ENCODE data around the gene AGBL5. TPM values are rescaled to one million over a fixed set of nuclear protein-coding genes. Genes with fewer than 3 reads are reported as not detected.

AGBL5 gene
- total and polyA plus RNA-seq, 2 of the 13 experiments (the other 11 are each of a cell fraction or from before 2014, with no cell fraction given) = 55.9 to 73.3 TPM

DNA sequence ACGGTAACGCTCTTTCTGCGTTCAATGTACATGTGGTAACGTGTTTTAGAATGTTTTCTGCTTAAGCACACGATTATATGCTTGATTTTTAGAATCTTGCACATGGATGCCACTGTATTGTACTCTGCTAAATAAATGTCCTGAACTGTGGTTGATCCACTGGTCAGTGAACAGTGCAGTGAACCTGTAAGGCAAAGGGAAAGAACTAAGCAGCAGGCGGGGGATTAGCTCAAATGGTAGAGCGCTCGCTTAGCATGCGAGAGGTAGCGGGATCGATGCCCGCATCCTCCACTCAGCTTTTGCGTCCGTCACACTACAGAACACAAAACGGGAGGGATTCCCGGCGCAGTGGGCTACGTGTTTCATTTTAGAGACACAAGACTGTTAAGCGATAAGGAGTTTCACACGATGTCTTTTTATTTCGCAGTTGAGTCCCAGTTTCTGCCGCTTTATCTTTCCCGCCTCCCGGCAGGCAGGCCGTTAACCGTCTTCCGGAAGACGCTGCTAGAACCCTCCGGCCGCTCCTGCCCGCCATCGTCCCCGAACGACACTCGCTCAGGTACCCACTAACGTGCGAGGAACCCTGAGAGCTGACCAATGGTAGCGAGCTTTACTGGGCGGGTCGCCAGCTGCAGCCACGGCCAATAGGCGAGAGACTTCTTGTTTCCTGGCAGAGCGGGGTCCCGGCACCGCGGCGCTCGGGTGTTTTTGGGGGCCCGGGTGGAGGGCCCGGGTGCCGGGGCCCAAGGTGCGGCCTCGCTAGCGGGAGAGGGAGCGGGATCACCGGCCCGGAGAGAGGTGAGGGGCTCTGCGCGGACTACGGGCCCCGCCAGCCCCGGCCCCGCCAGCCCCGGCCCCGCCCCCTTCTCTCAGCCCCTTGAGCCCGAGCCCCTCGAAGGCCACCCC lies at the start of gene AGBL5 (continued):
- TF ChIP-seq, protein P1, sequence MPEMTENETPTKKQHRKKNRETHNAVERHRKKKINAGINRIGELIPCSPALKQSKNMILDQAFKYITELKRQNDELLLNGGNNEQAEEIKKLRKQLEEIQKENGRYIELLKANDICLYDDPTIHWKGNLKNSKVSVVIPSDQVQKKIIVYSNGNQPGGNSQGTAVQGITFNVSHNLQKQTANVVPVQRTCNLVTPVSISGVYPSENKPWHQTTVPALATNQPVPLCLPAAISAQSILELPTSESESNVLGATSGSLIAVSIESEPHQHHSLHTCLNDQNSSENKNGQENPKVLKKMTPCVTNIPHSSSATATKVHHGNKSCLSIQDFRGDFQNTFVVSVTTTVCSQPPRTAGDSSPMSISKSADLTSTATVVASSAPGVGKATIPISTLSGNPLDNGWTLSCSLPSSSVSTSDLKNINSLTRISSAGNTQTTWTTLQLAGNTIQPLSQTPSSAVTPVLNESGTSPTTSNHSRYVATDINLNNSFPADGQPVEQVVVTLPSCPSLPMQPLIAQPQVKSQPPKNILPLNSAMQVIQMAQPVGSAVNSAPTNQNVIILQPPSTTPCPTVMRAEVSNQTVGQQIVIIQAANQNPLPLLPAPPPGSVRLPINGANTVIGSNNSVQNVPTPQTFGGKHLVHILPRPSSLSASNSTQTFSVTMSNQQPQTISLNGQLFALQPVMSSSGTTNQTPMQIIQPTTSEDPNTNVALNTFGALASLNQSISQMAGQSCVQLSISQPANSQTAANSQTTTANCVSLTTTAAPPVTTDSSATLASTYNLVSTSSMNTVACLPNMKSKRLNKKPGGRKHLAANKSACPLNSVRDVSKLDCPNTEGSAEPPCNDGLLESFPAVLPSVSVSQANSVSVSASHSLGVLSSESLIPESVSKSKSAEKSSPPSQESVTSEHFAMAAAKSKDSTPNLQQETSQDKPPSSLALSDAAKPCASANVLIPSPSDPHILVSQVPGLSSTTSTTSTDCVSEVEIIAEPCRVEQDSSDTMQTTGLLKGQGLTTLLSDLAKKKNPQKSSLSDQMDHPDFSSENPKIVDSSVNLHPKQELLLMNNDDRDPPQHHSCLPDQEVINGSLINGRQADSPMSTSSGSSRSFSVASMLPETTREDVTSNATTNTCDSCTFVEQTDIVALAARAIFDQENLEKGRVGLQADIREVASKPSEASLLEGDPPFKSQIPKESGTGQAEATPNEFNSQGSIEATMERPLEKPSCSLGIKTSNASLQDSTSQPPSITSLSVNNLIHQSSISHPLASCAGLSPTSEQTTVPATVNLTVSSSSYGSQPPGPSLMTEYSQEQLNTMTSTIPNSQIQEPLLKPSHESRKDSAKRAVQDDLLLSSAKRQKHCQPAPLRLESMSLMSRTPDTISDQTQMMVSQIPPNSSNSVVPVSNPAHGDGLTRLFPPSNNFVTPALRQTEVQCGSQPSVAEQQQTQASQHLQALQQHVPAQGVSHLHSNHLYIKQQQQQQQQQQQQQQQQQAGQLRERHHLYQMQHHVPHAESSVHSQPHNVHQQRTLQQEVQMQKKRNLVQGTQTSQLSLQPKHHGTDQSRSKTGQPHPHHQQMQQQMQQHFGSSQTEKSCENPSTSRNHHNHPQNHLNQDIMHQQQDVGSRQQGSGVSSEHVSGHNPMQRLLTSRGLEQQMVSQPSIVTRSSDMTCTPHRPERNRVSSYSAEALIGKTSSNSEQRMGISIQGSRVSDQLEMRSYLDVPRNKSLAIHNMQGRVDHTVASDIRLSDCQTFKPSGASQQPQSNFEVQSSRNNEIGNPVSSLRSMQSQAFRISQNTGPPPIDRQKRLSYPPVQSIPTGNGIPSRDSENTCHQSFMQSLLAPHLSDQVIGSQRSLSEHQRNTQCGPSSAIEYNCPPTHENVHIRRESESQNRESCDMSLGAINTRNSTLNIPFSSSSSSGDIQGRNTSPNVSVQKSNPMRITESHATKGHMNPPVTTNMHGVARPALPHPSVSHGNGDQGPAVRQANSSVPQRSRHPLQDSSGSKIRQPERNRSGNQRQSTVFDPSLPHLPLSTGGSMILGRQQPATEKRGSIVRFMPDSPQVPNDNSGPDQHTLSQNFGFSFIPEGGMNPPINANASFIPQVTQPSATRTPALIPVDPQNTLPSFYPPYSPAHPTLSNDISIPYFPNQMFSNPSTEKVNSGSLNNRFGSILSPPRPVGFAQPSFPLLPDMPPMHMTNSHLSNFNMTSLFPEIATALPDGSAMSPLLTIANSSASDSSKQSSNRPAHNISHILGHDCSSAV (CRISPR knock-in tag; IDR thresholded peaks at IDR 0.05; ENCODE audit: borderline replicate concordance) = no peak; the same call in 1 of the 2 replicates
- peak; percentile 98 for TF ChIP-seq ATF7-NPFF (CRISPR knock-in tag; IDR thresholded peaks at IDR 0.05; ENCODE audit: low read depth)
- TF ChIP-seq, protein P2, sequence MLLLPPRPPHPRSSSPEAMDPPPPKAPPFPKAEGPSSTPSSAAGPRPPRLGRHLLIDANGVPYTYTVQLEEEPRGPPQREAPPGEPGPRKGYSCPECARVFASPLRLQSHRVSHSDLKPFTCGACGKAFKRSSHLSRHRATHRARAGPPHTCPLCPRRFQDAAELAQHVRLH (CRISPR knock-in tag; IDR thresholded peaks at IDR 0.05; ENCODE audit: borderline replicate concordance, low read depth) = peak; percentile 55; the same call in 1 of the 2 replicates
- TF ChIP-seq, protein P3, sequence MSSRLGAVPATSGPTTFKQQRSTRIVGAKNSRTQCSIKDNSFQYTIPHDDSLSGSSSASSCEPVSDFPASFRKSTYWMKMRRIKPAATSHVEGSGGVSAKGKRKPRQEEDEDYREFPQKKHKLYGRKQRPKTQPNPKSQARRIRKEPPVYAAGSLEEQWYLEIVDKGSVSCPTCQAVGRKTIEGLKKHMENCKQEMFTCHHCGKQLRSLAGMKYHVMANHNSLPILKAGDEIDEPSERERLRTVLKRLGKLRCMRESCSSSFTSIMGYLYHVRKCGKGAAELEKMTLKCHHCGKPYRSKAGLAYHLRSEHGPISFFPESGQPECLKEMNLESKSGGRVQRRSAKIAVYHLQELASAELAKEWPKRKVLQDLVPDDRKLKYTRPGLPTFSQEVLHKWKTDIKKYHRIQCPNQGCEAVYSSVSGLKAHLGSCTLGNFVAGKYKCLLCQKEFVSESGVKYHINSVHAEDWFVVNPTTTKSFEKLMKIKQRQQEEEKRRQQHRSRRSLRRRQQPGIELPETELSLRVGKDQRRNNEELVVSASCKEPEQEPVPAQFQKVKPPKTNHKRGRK (CRISPR knock-in tag; IDR thresholded peaks at IDR 0.05) = 0 out of 2 replicates have a peak, but pooled peaks have one; percentile 37
- TF ChIP-seq, protein P4, sequence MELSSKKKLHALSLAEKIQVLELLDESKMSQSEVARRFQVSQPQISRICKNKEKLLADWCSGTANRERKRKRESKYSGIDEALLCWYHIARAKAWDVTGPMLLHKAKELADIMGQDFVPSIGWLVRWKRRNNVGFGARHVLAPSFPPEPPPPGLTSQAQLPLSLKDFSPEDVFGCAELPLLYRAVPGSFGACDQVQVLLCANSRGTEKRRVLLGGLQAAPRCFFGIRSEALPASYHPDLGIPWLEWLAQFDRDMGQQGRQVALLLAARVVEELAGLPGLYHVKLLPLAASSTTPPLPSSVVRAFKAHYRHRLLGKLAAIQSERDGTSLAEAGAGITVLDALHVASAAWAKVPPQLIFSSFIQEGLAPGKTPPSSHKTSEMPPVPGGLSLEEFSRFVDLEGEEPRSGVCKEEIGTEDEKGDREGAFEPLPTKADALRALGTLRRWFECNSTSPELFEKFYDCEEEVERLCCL (CRISPR knock-in tag; IDR thresholded peaks at IDR 0.05; ENCODE audit: borderline replicate concordance) = peak; percentile 95

Data from HepG2 (cell line).